Heart left ventricle (tissue), 13 donors: ENCODE data around the gene RNF26.

Source experiments
- POLR2A ChIP-seq, 2 donors: fragments of 450-650 bp; IDR thresholded peaks; one replicate each; pipeline ENCODE4 v1.6.1; 2017; ENCODE audit warnings: antibody characterized with exemption in 2 of 2, mild to moderate bottlenecking in 2 of 2, moderate library complexity in 2 of 2
- TF ChIP-seq, protein P1 (sequence below), 12 donors: fragments of 200-600 bp; sonication (generic) in 4 of 12; IDR thresholded peaks; one replicate each; pipeline versions ENCODE4 v1.5.0 to v1.8.0; 2018 to 2022; ENCODE audit warnings: antibody characterized with exemption in 12 of 12, mild to moderate bottlenecking in 5 of 12
- donor health status: ischemic (EF 13 %, LVEDD 7.1; RV severe dilation, severe dysfunction).
- donor health status: DM: no; HTN: yes; CAD: no.
- donor health status: DM: no; HTN: no; CAD: no.
- donor health status: ischemic (EF 25% LVEDD 6.9; RV normal size, moderate dysfunction).
- donor health status: ischemic (EF 25% LVEDD 5.7; RV mildly dilated, moderate dysfunction).
- donor health status: ischemic (EF 35%, LVEDD 5.7; RV mildly dilated, moderate dysfunction).
- donor health status: nonischemic (EF 11% LVEDD 7.7; RV severe dilation, severe dysfunction).
- donor health status: DM: yes; HTN: yes; CAD: no.
- donor health status: PGD.
- donor health status: ischemic (EF 29% LVEDD 5.4; RV normal size, mild dysfunction).
- donor health status: nonischemic (EF 23%, LVEDD 6.1; RV moderate dilation, normal function).

DNA sequence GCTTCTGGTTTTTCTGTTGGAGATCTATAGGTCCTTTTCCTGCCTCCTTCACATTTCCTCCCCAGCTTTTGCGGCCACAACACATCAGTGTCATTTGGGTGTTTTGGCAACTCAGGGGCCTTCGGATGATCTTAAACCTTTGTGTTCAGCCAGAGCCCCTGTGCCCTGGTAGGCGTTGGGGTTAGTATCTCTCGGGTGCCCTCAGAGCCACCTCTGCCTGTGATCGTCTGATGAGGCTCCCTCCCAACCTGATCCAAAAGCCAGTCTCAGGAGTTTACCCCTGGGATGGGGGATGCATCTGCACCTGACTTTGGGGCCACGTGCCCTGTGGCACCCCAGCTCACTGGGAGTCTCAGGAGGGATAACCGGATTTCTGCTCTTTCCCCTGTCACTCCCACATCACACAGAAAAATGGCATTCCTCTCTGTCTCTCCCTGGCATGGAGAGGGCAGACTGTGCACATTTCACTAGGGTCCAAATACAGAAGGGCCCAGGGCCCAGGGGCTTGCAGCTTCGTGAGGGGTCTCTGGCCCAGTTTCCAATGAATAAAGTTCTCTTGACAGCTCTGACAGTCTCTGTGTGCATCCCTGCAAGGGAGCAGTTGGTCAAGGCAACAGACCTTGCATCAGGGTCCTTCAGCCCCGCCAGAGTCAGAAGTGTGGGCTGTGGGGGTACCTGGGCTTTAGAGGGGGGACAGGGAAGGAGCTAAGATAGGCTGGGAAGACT, 2.6 kb downstream of the RNF26 start:
- TF ChIP-seq, protein P1, sequence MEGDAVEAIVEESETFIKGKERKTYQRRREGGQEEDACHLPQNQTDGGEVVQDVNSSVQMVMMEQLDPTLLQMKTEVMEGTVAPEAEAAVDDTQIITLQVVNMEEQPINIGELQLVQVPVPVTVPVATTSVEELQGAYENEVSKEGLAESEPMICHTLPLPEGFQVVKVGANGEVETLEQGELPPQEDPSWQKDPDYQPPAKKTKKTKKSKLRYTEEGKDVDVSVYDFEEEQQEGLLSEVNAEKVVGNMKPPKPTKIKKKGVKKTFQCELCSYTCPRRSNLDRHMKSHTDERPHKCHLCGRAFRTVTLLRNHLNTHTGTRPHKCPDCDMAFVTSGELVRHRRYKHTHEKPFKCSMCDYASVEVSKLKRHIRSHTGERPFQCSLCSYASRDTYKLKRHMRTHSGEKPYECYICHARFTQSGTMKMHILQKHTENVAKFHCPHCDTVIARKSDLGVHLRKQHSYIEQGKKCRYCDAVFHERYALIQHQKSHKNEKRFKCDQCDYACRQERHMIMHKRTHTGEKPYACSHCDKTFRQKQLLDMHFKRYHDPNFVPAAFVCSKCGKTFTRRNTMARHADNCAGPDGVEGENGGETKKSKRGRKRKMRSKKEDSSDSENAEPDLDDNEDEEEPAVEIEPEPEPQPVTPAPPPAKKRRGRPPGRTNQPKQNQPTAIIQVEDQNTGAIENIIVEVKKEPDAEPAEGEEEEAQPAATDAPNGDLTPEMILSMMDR (IDR thresholded peaks at IDR 0.05) = no peak
- no peak for TF ChIP-seq POLR2A (IDR thresholded peaks at IDR 0.05)
